Glomerular endothelial cell (primary cell): ENCODE results near the gene GFM1. TPM values are rescaled to one million over a fixed set of nuclear protein-coding genes. Genes with fewer than 3 reads are reported as not detected.

Experiments used
- DNase-seq: peaks from one replicate; pipeline ENCODE4 v3.0.0-alpha.2; 2011; ENCODE audit warnings: low read depth, low spot score; ENCODE audit errors: extremely low read depth
- total RNA-seq: library from RNA; depleted of rRNA; stranded (reverse); fragments of >200 nt; gene quantifications from 2 replicates; pipeline ENCODE4 v1.2.3, GENCODE V29; 2015

Gene GFM1
- total RNA-seq: 50.4 and 82.1 TPM in 2 replicates

DNA sequence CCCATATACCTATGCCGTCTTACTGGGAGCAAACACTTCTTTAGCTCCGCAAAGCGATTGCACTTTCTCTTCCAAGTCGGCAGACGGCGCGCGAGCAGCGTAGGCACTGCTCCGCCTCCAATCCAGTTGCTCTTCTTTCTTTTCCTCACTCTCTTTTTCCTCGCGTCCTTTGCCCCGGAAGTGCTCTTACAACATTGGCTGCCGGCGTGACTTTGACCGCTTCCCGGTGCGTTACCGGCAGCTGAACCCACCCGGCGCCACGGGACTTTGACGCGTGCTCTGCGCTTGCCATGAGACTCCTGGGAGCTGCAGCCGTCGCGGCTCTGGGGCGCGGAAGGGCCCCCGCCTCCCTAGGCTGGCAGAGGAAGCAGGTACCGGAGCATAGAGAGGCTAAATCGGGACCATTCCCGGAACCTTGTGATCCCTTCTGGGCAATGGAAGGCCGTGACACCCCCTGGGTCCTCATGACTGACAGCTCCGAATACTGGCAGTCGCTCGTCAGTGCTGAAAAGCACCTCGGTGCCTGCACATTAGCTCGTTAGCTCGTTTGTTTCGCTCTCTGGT, at the start of gene GFM1:
Gene GFM1, plus strand, starts transcription at position 183 of the 564 bp plus-strand sequence. Its CDS starts 108 bp downstream, at position 291.
- no peak for DNase-seq

DNA sequence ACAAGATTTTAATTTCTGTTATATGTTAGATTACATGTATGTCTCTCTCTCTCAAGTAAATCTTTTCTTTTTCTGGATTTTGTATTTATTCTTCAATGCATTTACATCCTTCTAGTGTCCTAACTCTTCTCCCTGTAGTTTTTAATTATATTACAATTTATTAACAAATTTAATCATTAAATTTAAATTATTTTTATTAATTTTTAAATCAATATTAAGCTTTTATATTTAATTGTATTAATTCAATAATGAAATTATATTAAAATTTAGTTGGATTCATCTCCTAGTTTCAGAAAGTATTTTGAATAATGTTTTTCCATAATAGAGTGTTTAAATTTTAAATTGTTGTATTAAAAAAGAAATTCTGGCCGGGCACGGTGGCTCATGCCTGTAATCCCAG, 43.5 kb upstream of the GFM1 start:
- no peak for DNase-seq

GRCh38 chr3:158602227-158602626, 42.1 kb upstream of the GFM1 start:
- DNase-seq: no peak

DNA sequence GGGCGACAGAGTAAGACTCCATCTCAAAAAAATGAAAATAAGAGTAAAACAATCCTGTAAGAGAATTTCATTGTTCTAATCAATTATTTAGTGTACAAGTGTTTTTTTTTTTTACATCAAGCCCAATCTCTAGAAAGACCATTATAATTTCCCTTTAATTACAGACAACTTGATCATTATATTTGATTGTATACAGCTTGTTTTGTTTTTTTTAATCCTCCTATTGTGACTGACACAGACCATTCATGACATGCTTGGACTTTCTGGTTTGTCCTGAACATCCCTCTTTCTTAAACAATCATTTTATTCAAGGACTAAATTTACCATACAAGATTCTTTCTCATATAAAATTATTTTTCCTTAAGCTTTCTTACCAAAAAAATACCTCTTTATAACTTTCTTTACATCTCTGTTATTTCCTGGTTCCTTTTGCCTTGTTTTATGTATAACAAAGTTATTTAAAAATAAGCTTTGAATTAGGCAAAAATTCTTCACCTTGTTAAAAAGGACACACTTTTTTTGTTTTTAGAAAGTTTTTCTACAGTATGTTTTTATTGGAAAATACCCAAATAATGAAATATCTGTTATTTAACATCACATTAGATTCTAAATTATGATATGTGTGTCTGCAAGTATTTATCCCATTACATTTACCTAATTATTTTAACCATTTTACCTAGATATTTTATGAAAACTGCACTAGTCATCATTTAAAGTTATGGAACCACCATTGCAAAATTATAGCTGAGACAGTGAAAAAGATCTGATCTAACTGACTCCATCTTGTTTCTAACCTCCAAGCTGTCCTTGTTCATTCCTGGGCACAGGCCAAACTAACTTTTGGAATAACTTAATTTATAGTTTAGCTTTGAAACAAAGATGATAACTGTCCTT, 26.1 kb upstream of the GFM1 start:
- DNase-seq: no peak

DNA sequence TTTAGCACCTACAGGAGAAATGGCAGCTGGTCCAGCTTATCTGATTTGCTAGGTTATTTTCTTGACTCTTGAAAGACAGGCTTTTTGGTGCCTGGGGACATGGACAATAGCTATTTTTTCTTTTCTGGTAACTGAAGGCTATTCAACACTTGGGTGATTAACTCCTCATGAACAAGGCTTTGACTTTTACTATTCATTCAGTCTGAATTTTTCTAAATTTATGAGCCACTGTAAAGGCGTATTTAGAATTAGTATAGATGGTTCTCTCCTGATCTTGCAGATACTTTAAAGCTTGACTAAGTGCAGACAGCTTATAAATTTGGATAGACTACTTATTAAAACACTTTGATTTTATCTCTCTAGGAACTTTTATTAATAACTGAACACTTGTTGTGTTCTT, 18.4 kb upstream of the GFM1 start:
- DNase-seq: no peak

DNA sequence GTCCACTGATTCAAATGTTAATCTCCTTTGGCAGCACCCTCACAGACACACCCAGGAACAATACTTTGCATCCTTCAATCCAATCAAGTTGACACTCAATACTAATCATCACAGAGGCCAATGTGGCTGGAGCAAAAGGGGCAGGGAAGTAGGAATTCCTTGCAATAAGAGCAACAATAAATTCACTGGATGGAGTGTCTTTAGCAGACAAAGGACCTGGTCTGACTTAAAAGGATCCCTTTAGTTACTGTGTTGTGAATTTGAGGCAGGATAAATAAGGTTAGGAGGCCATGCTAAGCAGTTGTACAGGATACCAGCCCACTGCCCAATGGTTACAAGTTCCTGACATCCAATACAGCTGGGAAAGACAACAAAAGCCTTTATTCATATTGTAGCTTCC, 12.3 kb upstream of the GFM1 start:
- DNase-seq: no peak

DNA sequence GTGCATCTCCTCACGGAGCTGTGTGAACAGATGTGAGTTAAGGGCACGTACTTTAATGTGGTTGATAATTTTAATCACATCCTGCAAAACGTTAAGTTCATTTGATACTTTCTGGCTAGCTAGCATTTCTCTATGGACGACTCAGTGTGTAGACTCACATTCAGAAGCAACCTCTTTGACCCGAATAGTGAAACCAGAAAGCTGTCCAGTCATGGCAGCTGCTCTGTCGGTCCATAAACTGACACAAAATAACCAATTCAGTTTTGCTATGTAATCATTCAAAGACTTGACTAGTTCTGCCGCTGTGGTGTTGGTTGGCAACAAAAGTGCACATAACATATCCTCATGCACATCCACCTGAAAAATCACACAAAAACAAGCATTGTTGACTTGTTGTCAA, 3.7 kb upstream of the GFM1 start:
- DNase-seq: no peak

GRCh38 chr3:158642005-158642404, 2.3 kb upstream of the GFM1 start:
- DNase-seq: no peak

- no peak for DNase-seq
Observed at GRCh38 chr3:158642474-158643210, 1.7 kb upstream of the GFM1 start.

DNA sequence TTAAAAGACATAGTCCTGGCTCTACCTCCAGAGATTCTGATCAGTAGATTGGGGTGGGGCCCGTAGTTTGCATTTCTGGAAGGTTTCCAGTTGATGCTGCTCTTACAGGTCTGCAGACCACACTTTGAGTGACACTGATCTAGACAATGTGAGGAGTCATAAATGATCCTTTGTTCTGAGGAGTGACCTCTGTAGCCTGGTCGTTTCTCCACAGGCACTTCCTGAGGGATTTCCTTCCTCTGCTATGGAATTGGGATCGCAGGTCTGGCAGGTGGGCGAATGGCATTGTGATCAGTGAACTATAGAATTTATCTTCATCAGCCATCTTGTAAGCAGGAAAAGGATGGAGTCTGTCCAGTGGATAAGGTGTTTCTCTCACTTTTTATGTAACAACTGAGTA, 5.5 kb downstream of the GFM1 start:
- DNase-seq: no peak

- DNase-seq: no peak
Observed at GRCh38 chr3:158651192-158651591, 6.9 kb downstream of the GFM1 start.

DNA sequence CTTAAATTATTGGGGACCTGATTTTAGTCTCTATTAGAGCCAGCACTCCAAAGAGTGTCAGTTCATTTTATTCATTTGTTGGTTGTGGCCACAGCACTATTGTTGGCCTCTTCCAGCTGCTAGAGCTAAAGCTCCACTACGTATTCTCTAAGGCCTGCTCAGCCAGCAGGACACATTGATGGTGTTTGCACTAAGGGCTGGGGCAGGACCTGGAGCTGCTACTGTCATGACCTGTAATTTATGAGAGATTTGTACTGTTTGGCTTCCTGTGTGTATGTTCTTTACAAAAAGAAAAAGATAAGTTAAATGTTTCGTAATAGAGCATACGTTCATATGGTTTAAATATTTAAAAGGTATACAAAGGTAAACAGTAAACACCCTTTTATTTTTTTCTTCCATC, 8.1 kb downstream of the GFM1 start:
- no peak for DNase-seq

DNA sequence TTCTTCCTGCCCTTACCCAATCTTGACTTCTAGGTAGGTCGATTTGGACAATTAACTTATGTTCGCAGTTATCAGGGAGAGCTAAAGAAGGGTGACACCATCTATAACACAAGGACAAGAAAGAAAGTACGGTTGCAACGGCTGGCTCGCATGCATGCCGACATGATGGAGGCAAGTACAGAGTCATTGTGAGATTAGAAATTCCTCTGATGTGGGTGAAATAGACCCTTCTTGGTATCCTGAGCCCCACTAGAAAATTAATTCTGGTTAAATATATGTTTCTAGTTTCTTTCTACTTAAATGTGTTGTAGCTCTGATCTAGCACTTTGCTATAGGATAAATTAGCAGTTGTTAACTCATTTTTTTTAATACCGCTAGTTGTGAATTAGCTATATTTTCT, 14.6 kb downstream of the GFM1 start:
- no peak for DNase-seq

- peak; percentile 91 for DNase-seq
Observed at GRCh38 chr3:158659454-158660237, 15.3 kb downstream of the GFM1 start.

GRCh38 chr3:158660711-158661110, 16.4 kb downstream of the GFM1 start:
- DNase-seq: no peak

DNA sequence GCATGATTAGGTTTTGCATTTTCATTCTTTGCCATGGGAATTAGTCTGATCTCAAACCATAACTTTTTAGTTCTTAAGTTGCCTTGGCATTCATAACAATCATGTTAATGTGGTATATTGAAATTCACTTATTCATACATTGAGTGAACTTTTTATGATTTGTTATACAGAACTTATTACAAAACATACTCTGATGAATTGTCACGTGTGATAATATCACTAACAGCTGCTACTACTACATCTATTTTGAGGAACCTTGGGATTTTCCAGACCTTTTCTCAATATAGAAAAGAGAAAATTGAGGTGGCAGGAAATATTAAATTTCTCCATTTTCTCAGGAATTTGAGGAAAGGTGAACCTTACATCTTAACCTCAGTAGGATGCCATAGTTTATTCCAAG, 18.9 kb downstream of the GFM1 start:
- no peak for DNase-seq

- no peak for DNase-seq
Observed at GRCh38 chr3:158663832-158664231, 19.5 kb downstream of the GFM1 start.

DNA sequence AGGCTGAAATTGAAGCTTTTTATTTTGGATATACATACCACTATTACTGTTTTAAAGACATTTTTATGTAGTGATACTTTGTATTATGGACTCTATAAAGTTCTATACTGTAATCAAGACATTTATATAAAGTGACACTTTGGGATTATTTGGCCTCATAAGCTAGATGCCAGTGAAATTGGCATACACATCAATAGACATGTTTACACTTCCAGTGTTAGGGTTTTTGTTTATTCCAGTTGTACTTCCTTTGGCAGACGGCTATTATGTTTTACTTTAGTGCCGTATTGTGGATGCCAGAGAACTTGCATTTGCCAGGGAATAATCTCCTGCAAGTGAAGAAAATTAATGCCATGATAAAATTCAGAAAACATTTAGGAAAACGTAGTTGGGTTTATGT, 22.1 kb downstream of the GFM1 start:
- no peak for DNase-seq

DNA sequence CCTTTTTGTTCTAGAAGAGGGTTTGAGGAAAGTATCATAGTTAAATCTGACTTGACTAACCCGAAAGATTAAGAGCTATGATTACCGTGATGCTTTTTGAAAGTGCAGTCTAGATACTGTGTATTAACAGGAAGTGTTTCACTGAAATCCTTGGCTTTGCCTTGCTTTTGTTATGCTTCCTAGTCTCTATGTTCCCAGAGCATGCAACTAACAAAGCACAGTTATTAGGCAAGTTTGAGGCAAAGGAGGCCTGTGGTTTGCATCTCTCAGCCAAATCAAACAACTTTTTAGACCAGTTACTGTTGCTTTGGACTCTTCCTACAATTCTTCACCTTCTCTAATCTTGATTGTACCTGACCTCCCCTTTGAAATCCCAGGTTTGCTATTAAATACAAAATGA, 24.2 kb downstream of the GFM1 start:
- no peak for DNase-seq

- DNase-seq: no peak
Observed at GRCh38 chr3:158671821-158672214, 27.5 kb downstream of the GFM1 start.
